Mesendoderm (in vitro differentiated cells): ENCODE results near the gene MAP3K4.

Source experiments
- DNase-seq: peaks from one replicate; pipeline ENCODE4 v3.0.0; 2013
- H2AK5ac ChIP-seq: 2 replicates; pipeline ENCODE4 v1.6.1; 2013; ENCODE audit warnings: low read length, inconsistent platforms
- H2BK120ac ChIP-seq: 2 replicates; pipeline ENCODE4 v1.6.1; 2013; ENCODE audit warnings: low read depth, mild to moderate bottlenecking, low read length, moderate library complexity, mixed read lengths
- H2BK15ac ChIP-seq: replicated peaks from 2 replicates; pipeline ENCODE4 v1.6.1; 2013; ENCODE audit warnings: low read depth, mild to moderate bottlenecking, moderate library complexity
- H2BK5ac ChIP-seq: 2 replicates; pipeline ENCODE4 v1.6.1; 2013; ENCODE audit warnings: low read length, inconsistent platforms
- H3K18ac ChIP-seq: 2 replicates; pipeline ENCODE4 v1.6.1; 2013; ENCODE audit warnings: mild to moderate bottlenecking, low read length, mixed read lengths
- H3K23ac ChIP-seq: one replicate; pipeline ENCODE4 v1.6.1; 2013; ENCODE audit warnings: low read length
- H3K27ac ChIP-seq: 2 replicates; pipeline ENCODE4 v1.5.1; 2013; ENCODE audit warnings: low read depth, mild to moderate bottlenecking, inconsistent platforms, low read length, moderate library complexity
- H3K27me3 ChIP-seq: 2 replicates; pipeline ENCODE4 v1.6.1; 2013; ENCODE audit warnings: low read length, control low read depth, mild to moderate bottlenecking, inconsistent platforms; ENCODE audit not compliant: insufficient read depth, poor library complexity
- H3K36me3 ChIP-seq: 2 replicates; pipeline ENCODE4 v1.6.1; 2013; ENCODE audit warnings: low read length, inconsistent platforms; ENCODE audit not compliant: control insufficient read depth, insufficient read depth
- H3K4ac ChIP-seq: one replicate; pipeline ENCODE4 v1.6.1; 2013; ENCODE audit warnings: low read depth, mild to moderate bottlenecking, low read length, moderate library complexity
- H3K4me1 ChIP-seq: 2 replicates; pipeline ENCODE4 v1.6.1; 2013; ENCODE audit warnings: low read depth, low read length, inconsistent platforms; ENCODE audit not compliant: control insufficient read depth
- H3K4me2 ChIP-seq: 2 replicates; pipeline ENCODE4 v1.6.1; 2013; ENCODE audit warnings: low read length
- H3K4me3 ChIP-seq: 2 replicates; pipeline ENCODE4 v1.5.1; 2013; ENCODE audit warnings: mild to moderate bottlenecking, low read length
- H3K56ac ChIP-seq: one replicate; pipeline ENCODE4 v1.6.1; 2013; ENCODE audit warnings: low read length
- H3K79me1 ChIP-seq: 2 replicates; pipeline ENCODE4 v1.6.1; 2013; ENCODE audit warnings: low read length, inconsistent platforms
- H3K79me2 ChIP-seq: 2 replicates; pipeline ENCODE4 v1.6.1; 2013; ENCODE audit warnings: mild to moderate bottlenecking, low read length; ENCODE audit not compliant: control insufficient read depth, insufficient read depth
- H3K9ac ChIP-seq: 2 replicates; pipeline ENCODE4 v1.6.1; 2013; ENCODE audit warnings: low read length, inconsistent platforms
- H4K5ac ChIP-seq: one replicate; pipeline ENCODE4 v1.6.1; 2013; ENCODE audit warnings: low read length
- H4K8ac ChIP-seq: one replicate; pipeline ENCODE4 v1.6.1; 2013; ENCODE audit warnings: low read depth, mild to moderate bottlenecking, control low read depth, low read length, moderate library complexity
- WGBS: extraction: QIAGEN DNeasy Blood & Tissue Kit; methylation state at CpG from one replicate; pipeline ENCODE4 v1.1.7; 2013; ENCODE audit warnings: low lambda C conversion rate, missing lambda C conversion rate; ENCODE audit not compliant: insufficient coverage; ENCODE audit errors: extremely low coverage; 5-methylcytosine and 5-hydroxymethylcytosine counted together

Gene MAP3K4

DNA sequence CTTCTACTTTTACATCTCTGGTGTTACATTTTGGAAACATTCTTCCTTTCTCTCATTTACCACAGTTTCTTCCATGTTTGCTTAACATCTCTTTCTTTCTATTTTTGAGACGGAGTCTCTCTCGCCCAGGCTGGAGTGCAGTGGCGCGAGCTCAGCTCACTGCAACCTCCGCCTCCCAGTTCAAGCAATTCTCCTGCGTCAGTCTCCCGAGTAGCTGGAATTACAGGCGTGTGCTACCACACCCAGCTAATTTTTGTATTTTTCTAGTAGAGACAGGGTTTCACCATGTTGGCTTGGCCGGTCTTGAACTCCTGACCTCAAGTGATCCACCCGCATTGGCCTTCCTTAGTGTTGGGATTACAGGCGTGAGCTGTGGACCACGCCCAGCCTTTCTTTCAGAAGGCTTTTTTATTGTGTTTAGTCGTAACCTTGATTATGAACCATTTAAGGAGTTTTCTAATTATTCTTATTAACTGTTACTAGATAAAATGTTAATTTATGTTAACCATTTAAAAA, 27.8 kb downstream of the MAP3K4 start:
- no peak overlapping the region for H3K18ac ChIP-seq
- no peak overlapping the region for H4K8ac ChIP-seq
- no CpG with 5 or more reads among the region's 13 CpGs for WGBS
- no peak overlapping the region for H4K5ac ChIP-seq
- no peaks in the 10 kb centered on the region for H3K27me3 ChIP-seq
- H3K79me1 ChIP-seq: peaks cover 14% of the 10 kb centered on the region
- no peak overlapping the region for H2BK120ac ChIP-seq
- H3K56ac ChIP-seq: no peak overlapping the region
- H3K4ac ChIP-seq: no peak overlapping the region
- no peak overlapping the region for H3K23ac ChIP-seq
- DNase-seq: no peak
- H3K79me2 ChIP-seq: peaks cover 35% of the 10 kb centered on the region
- no peak overlapping the region for H2BK5ac ChIP-seq
- no peak overlapping the region for H3K27ac ChIP-seq
- H2AK5ac ChIP-seq: no peak overlapping the region
- no peak overlapping the region for H3K4me2 ChIP-seq
- no peaks in the 10 kb centered on the region for H3K36me3 ChIP-seq
- H2BK15ac ChIP-seq: no peak overlapping the region
- H3K4me1 ChIP-seq: no peaks in the 10 kb centered on the region
- no peak overlapping the region for H3K4me3 ChIP-seq
- H3K9ac ChIP-seq: no peak overlapping the region

DNA sequence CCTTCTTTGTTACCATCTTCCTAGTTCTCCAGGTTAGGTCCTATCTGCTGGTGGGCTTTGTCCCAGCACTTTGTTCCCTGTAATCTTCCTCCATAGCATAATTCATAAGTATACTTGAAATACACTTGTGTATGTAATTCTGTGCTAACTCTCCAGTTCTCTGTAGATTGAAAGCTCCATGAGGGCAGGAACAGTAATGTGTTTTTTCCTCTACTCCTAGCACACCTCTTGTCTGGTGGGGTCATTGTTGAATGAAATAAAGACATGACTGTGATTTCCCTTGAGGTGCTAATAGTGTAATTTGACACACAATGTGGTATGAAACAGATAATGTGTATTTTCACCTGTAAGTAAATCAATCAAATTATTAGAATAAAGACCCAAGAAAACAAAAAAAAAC, 30.0 kb downstream of the MAP3K4 start:
- Histone ChIP-seq H3K79me2 (peaks cover 33% of the 10 kb centered on the region), H3K23ac (no peak overlapping the region), H3K79me1 (peaks cover 14% of the 10 kb centered on the region), H3K18ac (no peak overlapping the region), H3K9ac (no peak overlapping the region), H3K56ac (no peak overlapping the region), H2BK15ac (no peak overlapping the region), H3K27me3 (no peaks in the 10 kb centered on the region), H3K4me2 (no peak overlapping the region), H3K4ac (no peak overlapping the region), H2AK5ac (no peak overlapping the region), H3K36me3 (no peaks in the 10 kb centered on the region), H2BK120ac (no peak overlapping the region), H3K27ac (no peak overlapping the region), H3K4me1 (no peaks in the 10 kb centered on the region), H2BK5ac (no peak overlapping the region), H4K8ac (no peak overlapping the region), H4K5ac (no peak overlapping the region), H3K4me3 (no peak overlapping the region)
- no peak for DNase-seq

DNA sequence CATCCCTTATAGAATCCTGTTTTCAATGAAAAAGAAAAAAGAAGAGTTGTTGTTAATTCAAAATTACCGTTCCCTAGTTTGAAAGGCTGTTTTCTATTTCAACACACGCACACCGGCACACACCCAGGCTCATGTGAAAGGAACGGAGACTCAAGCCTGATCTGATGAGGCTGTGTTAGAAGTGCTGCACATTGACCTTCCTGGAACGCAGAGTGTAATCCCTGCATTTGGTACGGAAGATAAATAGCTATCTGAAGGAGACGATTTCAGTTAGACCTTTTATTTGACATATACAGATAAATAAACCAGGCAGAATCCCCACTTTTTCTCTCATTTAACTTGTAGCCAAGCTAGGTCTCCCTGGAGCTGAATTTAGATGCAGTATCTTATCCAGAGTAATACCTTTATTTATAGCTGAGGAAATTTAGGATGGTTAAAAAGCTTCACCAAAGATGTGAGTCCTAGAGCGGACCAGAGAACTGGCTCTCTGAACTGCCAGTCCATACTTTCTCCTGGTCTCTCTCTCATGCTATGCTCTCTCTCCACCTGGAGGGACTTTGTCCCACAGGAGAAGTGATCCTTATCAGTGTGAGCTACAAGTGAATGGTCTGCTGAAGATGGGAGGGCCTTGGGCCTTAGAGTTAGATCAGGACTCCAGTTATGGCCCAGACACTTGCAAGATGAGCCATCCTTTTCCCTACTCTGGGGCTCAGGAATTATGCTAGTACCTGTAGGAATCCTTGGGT, 30.6 kb downstream of the MAP3K4 start:
- Histone ChIP-seq H4K8ac (no peak overlapping the region), H4K5ac (no peak overlapping the region), H3K4me2 (no peak overlapping the region), H3K27ac (no peak overlapping the region), H3K18ac (no peak overlapping the region), H3K79me2 (peaks cover 32% of the 10 kb centered on the region), H2BK5ac (no peak overlapping the region), H3K4me1 (no peaks in the 10 kb centered on the region), H3K79me1 (peaks cover 14% of the 10 kb centered on the region), H3K36me3 (no peaks in the 10 kb centered on the region), H3K4ac (no peak overlapping the region), H3K4me3 (no peak overlapping the region), H3K27me3 (no peaks in the 10 kb centered on the region), H3K9ac (no peak overlapping the region), H2BK120ac (no peak overlapping the region), H2AK5ac (no peak overlapping the region), H3K56ac (no peak overlapping the region), H3K23ac (no peak overlapping the region), H2BK15ac (no peak overlapping the region)
- DNase-seq: peak; percentile 37
- WGBS: no CpG with 5 or more reads among the region's 8 CpGs

DNA sequence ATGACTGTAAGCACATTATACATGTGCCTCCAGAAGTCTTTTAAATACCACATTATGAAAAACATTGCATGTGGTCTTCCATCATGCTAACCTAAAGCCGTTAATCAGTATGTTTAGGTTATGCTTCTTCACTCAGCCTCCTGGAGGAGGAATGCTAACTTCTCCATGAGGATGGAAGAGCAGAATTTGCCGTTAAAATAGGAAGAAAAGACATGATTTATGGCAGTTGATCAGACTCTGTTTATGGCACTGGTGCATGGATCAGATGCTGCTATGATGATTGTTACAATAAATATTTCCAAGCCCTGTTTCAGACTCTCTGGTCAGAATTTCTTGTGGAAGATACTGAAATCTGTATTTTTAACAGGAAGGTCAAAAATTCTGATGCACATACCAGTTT, 31.7 kb downstream of the MAP3K4 start:
- no peaks in the 10 kb centered on the region for H3K36me3 ChIP-seq
- peak overlapping the region; percentile 8 for H3K56ac ChIP-seq
- no peaks in the 10 kb centered on the region for H3K4me1 ChIP-seq
- WGBS: no CpG with 5 or more reads among the region's 2 CpGs
- no peak for DNase-seq
- H3K4me2 ChIP-seq: no peak overlapping the region
- H3K79me2 ChIP-seq: peaks cover 31% of the 10 kb centered on the region
- H3K27ac ChIP-seq: no peak overlapping the region
- no peak overlapping the region for H4K5ac ChIP-seq
- no peak overlapping the region for H3K4ac ChIP-seq
- H2BK120ac ChIP-seq: no peak overlapping the region
- H3K4me3 ChIP-seq: no peak overlapping the region
- no peak overlapping the region for H3K9ac ChIP-seq
- no peak overlapping the region for H2AK5ac ChIP-seq
- H2BK5ac ChIP-seq: no peak overlapping the region
- H4K8ac ChIP-seq: no peak overlapping the region
- no peaks in the 10 kb centered on the region for H3K27me3 ChIP-seq
- H3K79me1 ChIP-seq: peaks cover 16% of the 10 kb centered on the region
- no peak overlapping the region for H2BK15ac ChIP-seq
- no peak overlapping the region for H3K18ac ChIP-seq
- no peak overlapping the region for H3K23ac ChIP-seq

DNA sequence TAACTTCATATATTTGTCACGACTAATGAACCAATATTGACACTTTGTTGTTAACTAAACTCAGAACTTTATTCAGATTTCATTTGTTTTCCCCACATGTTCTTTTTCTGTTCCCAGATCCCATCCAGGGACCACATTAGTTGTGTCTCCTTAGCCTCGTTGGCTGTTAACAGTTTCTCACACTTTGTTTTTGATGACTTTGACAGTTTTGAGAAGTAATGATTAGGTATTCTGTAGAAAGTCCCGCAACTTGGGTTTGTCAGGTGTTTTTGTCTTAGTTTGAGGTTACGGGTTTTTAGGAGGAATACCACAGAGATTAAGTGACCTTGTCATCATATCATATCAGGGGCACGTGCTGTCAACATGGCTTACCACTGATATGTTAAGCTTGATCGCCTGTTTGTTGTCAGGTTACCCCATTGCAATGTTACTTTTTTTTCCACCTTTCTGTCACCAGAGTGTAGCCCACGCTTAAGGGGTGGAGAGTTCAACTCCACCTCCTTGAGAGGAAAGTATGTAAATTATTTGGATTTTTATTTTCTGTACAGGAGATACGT, 32.9 kb downstream of the MAP3K4 start:
- WGBS: 100% methylated on average over 1 of the region's 8 CpGs
- Histone ChIP-seq H3K27me3 (no peaks in the 10 kb centered on the region), H2BK5ac (no peak overlapping the region)

More for the DNA sequence above, 32.9 kb downstream of the MAP3K4 start:
- H3K79me1 ChIP-seq: peaks cover 16% of the 10 kb centered on the region
- H3K4me3 ChIP-seq: no peak overlapping the region
- no peak overlapping the region for H3K56ac ChIP-seq
- H3K4ac ChIP-seq: no peak overlapping the region
- no peak overlapping the region for H3K4me2 ChIP-seq
- H3K23ac ChIP-seq: no peak overlapping the region
- peaks cover 30% of the 10 kb centered on the region for H3K79me2 ChIP-seq
- no peak overlapping the region for H2BK120ac ChIP-seq
- no peak overlapping the region for H3K27ac ChIP-seq
- H2BK15ac ChIP-seq: no peak overlapping the region
- H3K4me1 ChIP-seq: no peaks in the 10 kb centered on the region
- H3K9ac ChIP-seq: no peak overlapping the region
- H3K18ac ChIP-seq: no peak overlapping the region
- H2AK5ac ChIP-seq: no peak overlapping the region
- no peak overlapping the region for H4K5ac ChIP-seq
- H3K36me3 ChIP-seq: no peaks in the 10 kb centered on the region
- DNase-seq: no peak
- no peak overlapping the region for H4K8ac ChIP-seq
